CD4-positive, alpha-beta T cell (primary cell): ENCODE results near the gene IL36A. TPM values are rescaled to one million over a fixed set of nuclear protein-coding genes. Genes with fewer than 3 reads are reported as not detected.

Experiments
- ATAC-seq: fragments of 200-7000 bp; cut with Tn5 transposase; one replicate; pipeline ENCODE4 v1.10.0; 2022; ENCODE audit warnings: mild to moderate bottlenecking; ENCODE audit not compliant: poor library complexity
- CTCF ChIA-PET: fragments of 350-600 bp; sonication (Branson Sonifier 250); formaldehyde crosslinking; loops from one replicate; lab custom pipeline; 2021; ENCODE audit warnings: antibody characterized with exemption, inconsistent platforms; lab: Charles Lee
- POLR2A ChIA-PET: fragments of 350-600 bp; sonication (Branson Sonifier 250); formaldehyde crosslinking; loops from one replicate; lab custom pipeline; 2021; ENCODE audit warnings: antibody characterized with exemption, inconsistent platforms; lab: Charles Lee
- DNase-seq, 14 experiments: peaks; one replicate each; pipeline ENCODE4 v3.0.0-alpha.2; 2013 to 2020; ENCODE audit warnings: mixed read lengths in 2 of 14
- H3K27ac ChIP-seq, 2 donors: one replicate each; pipeline versions ENCODE4 v1.5.1 to v1.7.0; 2013; ENCODE audit warnings: low read length in 2 of 2, low read depth in 1 of 2, mild to moderate bottlenecking in 1 of 2
- H3K27me3 ChIP-seq, 2 experiments: 1 replicate in 1 of 2; 2 replicates in 1 of 2; pipeline versions ENCODE4 v1.6.1 to v1.7.0; 2013; ENCODE audit warnings: low read length in 2 of 2, control low read depth in 1 of 2, mild to moderate bottlenecking in 1 of 2, moderate library complexity in 1 of 2; ENCODE audit not compliant: insufficient read depth in 2 of 2, control insufficient read depth in 1 of 2
- H3K36me3 ChIP-seq: one replicate; pipeline ENCODE4 v1.6.1; 2013; ENCODE audit warnings: low read length, control low read depth; ENCODE audit not compliant: insufficient read depth
- H3K4me1 ChIP-seq: one replicate; pipeline ENCODE4 v1.6.1; 2013; ENCODE audit warnings: low read length, control low read depth; ENCODE audit not compliant: insufficient read depth
- H3K4me3 ChIP-seq: one replicate; pipeline ENCODE4 v1.5.1; 2013; ENCODE audit warnings: mild to moderate bottlenecking, low read length, moderate library complexity
- H3K9me3 ChIP-seq, 2 experiments: 1 replicate in 1 of 2; 2 replicates in 1 of 2; pipeline versions ENCODE4 v1.6.1 to v1.7.0; 2013; ENCODE audit warnings: low read length in 2 of 2, mild to moderate bottlenecking in 2 of 2, control low read depth in 1 of 2, moderate library complexity in 1 of 2; ENCODE audit not compliant: control insufficient read depth in 1 of 2, insufficient read depth in 1 of 2
- H3K27ac Mint-ChIP-seq: one replicate; pipeline ENCODE4 v1.8.0; 2020; ENCODE audit warnings: mixed read lengths
- H3K27me3 Mint-ChIP-seq: one replicate; pipeline ENCODE4 v1.8.0; 2021; ENCODE audit warnings: mixed read lengths
- H3K36me3 Mint-ChIP-seq: one replicate; pipeline ENCODE4 v1.8.0; 2021; ENCODE audit warnings: low read depth, mixed read lengths
- H3K4me1 Mint-ChIP-seq: one replicate; pipeline ENCODE4 v1.8.0; 2021; ENCODE audit warnings: low read depth, mixed read lengths
- H3K4me3 Mint-ChIP-seq: one replicate; pipeline ENCODE4 v1.8.0; 2020; ENCODE audit warnings: mild to moderate bottlenecking, mixed read lengths
- H3K9me3 Mint-ChIP-seq: one replicate; pipeline ENCODE4 v1.8.0; 2020; ENCODE audit warnings: mixed read lengths
- intact Hi-C, 2 experiments: fragments of 100-400 bp; cut with DNase I in 1 of 2; cut with micrococcal nuclease in 1 of 2; formaldehyde crosslinking; loops; one replicate each; pipeline versions ENCODE4 v1.15.1 to v1.9.0; 2023 to 2025; cut with DNase I, micrococcal nuclease
- total RNA-seq, 174 experiments: library from RNA in 2 of 174; stranded (reverse) in 2 of 174; gene quantifications; one replicate each; pipeline ENCODE4 v1.2.3 and lab custom pipeline; 2021 to 2026
- TF ChIP-seq, protein P1 (sequence below): fragments of 200-600 bp; IDR thresholded peaks from one replicate; pipeline ENCODE4 v1.8.0; 2022; ENCODE audit warnings: antibody characterized with exemption, mild to moderate bottlenecking

IL36A gene
- total RNA-seq, 2 experiments from 2014 or later: 0.47 TPM; not detected in 1

GRCh38 chr2:113014067-113014466 lies 8.8 kb downstream of the IL36A start:
- CTCF ChIA-PET: no interaction called here
- no peak overlapping the region for H3K4me3 ChIP-seq
- H3K4me1 ChIP-seq: peaks cover 7% of the 10 kb centered on the region
- Mint-ChIP-seq H3K36me3 (no peaks in the 10 kb centered on the region), H3K9me3 (no peaks in the 10 kb centered on the region), H3K4me3 (no peak overlapping the region), H3K27ac (no peak overlapping the region), H3K4me1 (peaks cover 19% of the 10 kb centered on the region), H3K27me3 (peaks cover 7% of the 10 kb centered on the region)
- TF ChIP-seq, protein P1, sequence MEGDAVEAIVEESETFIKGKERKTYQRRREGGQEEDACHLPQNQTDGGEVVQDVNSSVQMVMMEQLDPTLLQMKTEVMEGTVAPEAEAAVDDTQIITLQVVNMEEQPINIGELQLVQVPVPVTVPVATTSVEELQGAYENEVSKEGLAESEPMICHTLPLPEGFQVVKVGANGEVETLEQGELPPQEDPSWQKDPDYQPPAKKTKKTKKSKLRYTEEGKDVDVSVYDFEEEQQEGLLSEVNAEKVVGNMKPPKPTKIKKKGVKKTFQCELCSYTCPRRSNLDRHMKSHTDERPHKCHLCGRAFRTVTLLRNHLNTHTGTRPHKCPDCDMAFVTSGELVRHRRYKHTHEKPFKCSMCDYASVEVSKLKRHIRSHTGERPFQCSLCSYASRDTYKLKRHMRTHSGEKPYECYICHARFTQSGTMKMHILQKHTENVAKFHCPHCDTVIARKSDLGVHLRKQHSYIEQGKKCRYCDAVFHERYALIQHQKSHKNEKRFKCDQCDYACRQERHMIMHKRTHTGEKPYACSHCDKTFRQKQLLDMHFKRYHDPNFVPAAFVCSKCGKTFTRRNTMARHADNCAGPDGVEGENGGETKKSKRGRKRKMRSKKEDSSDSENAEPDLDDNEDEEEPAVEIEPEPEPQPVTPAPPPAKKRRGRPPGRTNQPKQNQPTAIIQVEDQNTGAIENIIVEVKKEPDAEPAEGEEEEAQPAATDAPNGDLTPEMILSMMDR: no peak
- no peak overlapping the region for H3K27ac ChIP-seq
- no peak for DNase-seq
- H3K36me3 ChIP-seq: no peaks in the 10 kb centered on the region
- intact Hi-C loops: no loop called here
- POLR2A ChIA-PET: no interaction called here
- ATAC-seq: no peak
- no peaks in the 10 kb centered on the region for H3K9me3 ChIP-seq
- no peaks in the 10 kb centered on the region for H3K27me3 ChIP-seq

GRCh38 chr2:113015042-113015441 lies 9.8 kb downstream of the IL36A start:
- CTCF ChIA-PET: no interaction called here

DNA sequence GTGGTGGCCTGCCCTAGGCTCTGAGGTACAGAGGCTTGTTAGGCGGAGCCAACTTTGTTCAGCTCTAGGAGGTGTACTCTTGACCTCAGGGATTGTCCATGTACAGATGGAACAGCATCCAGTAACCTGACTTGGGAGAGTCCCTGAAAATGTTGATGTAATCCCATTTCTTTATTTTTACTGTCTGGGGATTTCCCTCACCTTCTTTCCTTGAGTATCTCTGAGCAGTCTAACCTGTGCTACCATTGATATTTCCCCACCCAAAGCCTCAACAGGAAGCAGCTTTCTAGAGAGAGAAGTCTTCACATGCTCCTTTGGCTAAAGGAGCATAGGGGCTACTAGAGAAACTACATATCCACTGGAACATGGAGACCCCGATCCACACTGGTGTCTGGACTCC lies 10.4 kb downstream of the IL36A start:
- Mint-ChIP-seq H3K27ac (no peak overlapping the region), H3K4me1 (peaks cover 19% of the 10 kb centered on the region), H3K9me3 (no peaks in the 10 kb centered on the region), H3K4me3 (no peak overlapping the region), H3K27me3 (peaks cover 7% of the 10 kb centered on the region), H3K36me3 (no peaks in the 10 kb centered on the region)
- CTCF ChIA-PET: no interaction called here
- Histone ChIP-seq H3K9me3 (no peaks in the 10 kb centered on the region), H3K4me1 (peaks cover 7% of the 10 kb centered on the region), H3K4me3 (no peak overlapping the region), H3K27me3 (no peaks in the 10 kb centered on the region), H3K27ac (no peak overlapping the region), H3K36me3 (no peaks in the 10 kb centered on the region)
- DNase-seq: no peak
- intact Hi-C loops: no loop called here
- POLR2A ChIA-PET: interaction anchor here (1.5 kb wide), 1 partner anchor 20 kb away, joined by 4 read pairs; no protein-coding TSS in a partner anchor
- TF ChIP-seq, protein P1: no peak
- no peak for ATAC-seq

More at GRCh38 chr2:113015042-113015441, 9.8 kb downstream of the IL36A start:
- ATAC-seq (no peak), DNase-seq (no peak)
- Mint-ChIP-seq H3K4me3 (no peak overlapping the region), H3K27ac (no peak overlapping the region), H3K4me1 (peaks cover 19% of the 10 kb centered on the region), H3K27me3 (peaks cover 7% of the 10 kb centered on the region), H3K36me3 (no peaks in the 10 kb centered on the region), H3K9me3 (no peaks in the 10 kb centered on the region)
- POLR2A ChIA-PET: interaction anchor here (1.5 kb wide), 1 partner anchor 19 kb away, joined by 4 read pairs; no protein-coding TSS in a partner anchor
- Histone ChIP-seq H3K36me3 (no peaks in the 10 kb centered on the region), H3K4me3 (no peak overlapping the region), H3K27ac (no peak overlapping the region), H3K27me3 (no peaks in the 10 kb centered on the region), H3K9me3 (no peaks in the 10 kb centered on the region), H3K4me1 (peaks cover 7% of the 10 kb centered on the region)
- intact Hi-C loops: no loop called here
- TF ChIP-seq, protein P1: no peak
